Activated T-helper 1 cell treated with anti-CD3 and anti-CD28 coated beads, Interleukin-12 subunit alpha, Interleukin-12 subunit beta, Interleukin-2, Interleukin-4 antibody, amounts not matched to agents 30 ng/mL and 10 ng/mL and 1 ng/mL, durations not matched to agents 14 hours and 24 hours and 36 hours (primary cell): Measurements from ENCODE around the gene CABLES1. TPM values are rescaled to one million over a fixed set of nuclear protein-coding genes. Genes with fewer than 3 reads are reported as not detected.
"Not testable (repeated sequence)": the region's sequence is repeated elsewhere in the genome, so short reads cannot be mapped to it uniquely, and the experiment has no call there.

Source experiments
- DNase-seq: peaks from one replicate; pipeline ENCODE4 v3.0.0; 2021; ENCODE audit warnings: low spot score
- H3K27ac Mint-ChIP-seq: one replicate; pipeline ENCODE4 v1.8.0; 2021; ENCODE audit warnings: mild to moderate bottlenecking, mixed read lengths
- H3K27me3 Mint-ChIP-seq: one replicate; pipeline ENCODE4 v1.8.0; 2022; ENCODE audit warnings: mild to moderate bottlenecking, moderate library complexity, mixed read lengths; ENCODE audit not compliant: insufficient read depth
- H3K36me3 Mint-ChIP-seq: one replicate; pipeline ENCODE4 v1.8.0; 2021; ENCODE audit warnings: low read depth, mixed read lengths
- H3K4me1 Mint-ChIP-seq: one replicate; pipeline ENCODE4 v1.8.0; 2021; ENCODE audit warnings: low read depth, mixed read lengths
- H3K4me3 Mint-ChIP-seq: one replicate; pipeline ENCODE4 v1.8.0; 2021; ENCODE audit warnings: mild to moderate bottlenecking, moderate library complexity, mixed read lengths
- H3K9me3 Mint-ChIP-seq: one replicate; pipeline ENCODE4 v1.8.0; 2021; ENCODE audit warnings: mixed read lengths
- intact Hi-C: fragments of 100-400 bp; cut with micrococcal nuclease; formaldehyde crosslinking; loops from one replicate; pipeline ENCODE4 v1.15.1; 2024
- total RNA-seq: library from RNA; stranded (reverse); gene quantifications from 2 replicates; pipeline ENCODE4 v1.2.3, GENCODE V29; 2022

The CABLES1 gene
- total RNA-seq, 1 donor from 2014 or later: 3.2 TPM

- no peaks in the 10 kb centered on the region for H3K4me1 Mint-ChIP-seq
- H3K9me3 Mint-ChIP-seq: no peaks in the 10 kb centered on the region
- H3K27me3 Mint-ChIP-seq: no peaks in the 10 kb centered on the region
- H3K36me3 Mint-ChIP-seq: no peaks in the 10 kb centered on the region
- intact Hi-C loops: no loop called here
- H3K27ac Mint-ChIP-seq: no peak overlapping the region
- DNase-seq: no peak
- H3K4me3 Mint-ChIP-seq: no peak overlapping the region
Observed at GRCh38 chr18:23154030-23154429, 18.7 kb downstream of the CABLES1 start.

- no peak for DNase-seq
- H3K36me3 Mint-ChIP-seq: no peaks in the 10 kb centered on the region
- H3K27ac Mint-ChIP-seq: no peak overlapping the region
- H3K27me3 Mint-ChIP-seq: no peaks in the 10 kb centered on the region
- no peaks in the 10 kb centered on the region for H3K4me1 Mint-ChIP-seq
- H3K4me3 Mint-ChIP-seq: no peak overlapping the region
- intact Hi-C loops: no loop called here
- H3K9me3 Mint-ChIP-seq: no peaks in the 10 kb centered on the region
Observed at GRCh38 chr18:23154823-23155500, 19.7 kb downstream of the CABLES1 start.

DNA sequence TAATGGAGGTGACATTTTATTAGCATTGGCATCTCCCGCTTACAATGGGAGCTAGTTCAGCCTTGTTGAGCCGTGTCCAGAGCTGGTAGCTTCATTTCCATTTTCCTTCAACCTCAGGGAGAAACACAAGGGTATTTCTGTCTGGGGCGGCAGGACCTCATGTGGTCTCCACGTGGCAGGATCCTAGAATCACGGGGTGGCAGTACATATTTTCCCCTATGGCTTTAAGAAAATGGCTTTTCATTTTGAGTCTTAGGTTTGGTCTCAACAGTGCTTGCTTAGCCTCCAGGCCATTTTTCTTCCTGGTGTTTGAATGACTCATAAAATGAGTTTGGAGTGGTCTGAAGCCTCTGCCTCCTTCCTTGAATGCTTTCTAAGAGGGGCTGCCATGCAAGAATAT lies 20.3 kb downstream of the CABLES1 start:
- Mint-ChIP-seq H3K36me3 (no peaks in the 10 kb centered on the region), H3K27ac (no peak overlapping the region), H3K9me3 (no peaks in the 10 kb centered on the region), H3K27me3 (no peaks in the 10 kb centered on the region), H3K4me1 (no peaks in the 10 kb centered on the region), H3K4me3 (no peak overlapping the region)
- intact Hi-C loops: no loop called here
- no peak for DNase-seq

GRCh38 chr18:23156134-23156533 lies 20.8 kb downstream of the CABLES1 start:
- Mint-ChIP-seq H3K9me3 (no peaks in the 10 kb centered on the region), H3K36me3 (no peaks in the 10 kb centered on the region), H3K4me1 (no peaks in the 10 kb centered on the region), H3K27ac (no peak overlapping the region), H3K4me3 (no peak overlapping the region), H3K27me3 (peaks cover under 1% of the 10 kb centered on the region)
- no peak for DNase-seq
- intact Hi-C loops: no loop called here

- H3K4me1 Mint-ChIP-seq: no peaks in the 10 kb centered on the region
- no peak for DNase-seq
- intact Hi-C loops: no loop called here
- no peak overlapping the region for H3K27ac Mint-ChIP-seq
- H3K27me3 Mint-ChIP-seq: peaks cover 2% of the 10 kb centered on the region
- H3K9me3 Mint-ChIP-seq: no peaks in the 10 kb centered on the region
- H3K36me3 Mint-ChIP-seq: no peaks in the 10 kb centered on the region
- no peak overlapping the region for H3K4me3 Mint-ChIP-seq
Observed at GRCh38 chr18:23158058-23158457, 22.8 kb downstream of the CABLES1 start.

GRCh38 chr18:23158884-23159283 lies 23.6 kb downstream of the CABLES1 start:
- H3K9me3 Mint-ChIP-seq, H3K4me3 Mint-ChIP-seq, H3K27me3 Mint-ChIP-seq, H3K27ac Mint-ChIP-seq, DNase-seq, intact Hi-C loops, H3K36me3 Mint-ChIP-seq, H3K4me1 Mint-ChIP-seq: not testable (repeated sequence)

DNA sequence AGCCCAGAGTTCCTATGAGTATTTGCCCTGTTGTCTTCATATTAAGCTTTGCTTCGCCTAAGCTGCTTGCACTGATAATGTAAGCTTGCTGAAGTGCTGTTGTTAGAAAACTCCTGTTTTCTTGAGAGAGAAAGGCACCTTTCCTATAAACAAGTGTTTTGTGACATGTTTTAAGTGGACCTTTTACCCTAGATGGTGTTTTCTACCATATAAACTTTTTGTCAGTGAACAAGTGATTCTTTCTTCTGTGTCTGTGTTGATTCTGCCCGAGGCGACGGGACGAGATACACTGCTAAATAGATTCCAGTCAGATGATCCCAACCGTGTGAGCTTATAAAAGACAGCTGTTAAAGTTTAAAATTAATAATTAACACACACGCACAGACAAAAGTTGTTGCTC lies 24.1 kb downstream of the CABLES1 start:
- Mint-ChIP-seq H3K36me3 (no peaks in the 10 kb centered on the region), H3K27ac (no peak overlapping the region), H3K4me1 (no peaks in the 10 kb centered on the region), H3K27me3 (peaks cover 2% of the 10 kb centered on the region), H3K4me3 (no peak overlapping the region), H3K9me3 (no peaks in the 10 kb centered on the region)
- DNase-seq: no peak
- intact Hi-C loops: no loop called here

DNA sequence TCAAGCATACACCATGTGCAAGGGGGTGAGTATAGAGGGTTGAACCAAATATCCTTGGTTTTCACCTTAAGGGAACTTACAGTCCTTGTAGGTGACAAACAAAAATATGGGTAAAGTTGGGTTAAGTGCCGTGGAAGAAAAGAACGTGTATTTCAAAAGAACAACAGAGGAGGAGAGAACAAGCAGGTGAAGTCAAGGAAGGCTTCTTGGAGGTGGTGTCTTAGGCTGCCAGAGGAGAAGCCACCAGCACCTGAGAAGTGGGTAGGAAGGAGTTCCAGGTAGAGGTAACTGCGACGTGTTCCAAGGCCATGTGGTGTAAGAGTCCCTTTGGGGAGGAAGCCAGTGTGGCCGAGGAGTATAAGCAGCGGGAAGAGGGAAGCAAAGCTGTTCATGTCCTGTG lies 27.2 kb downstream of the CABLES1 start:
- Mint-ChIP-seq H3K4me1 (no peaks in the 10 kb centered on the region), H3K27me3 (peaks cover 2% of the 10 kb centered on the region), H3K27ac (no peak overlapping the region), H3K9me3 (no peaks in the 10 kb centered on the region), H3K4me3 (no peak overlapping the region), H3K36me3 (no peaks in the 10 kb centered on the region)
- intact Hi-C loops: no loop called here
- no peak for DNase-seq

DNA sequence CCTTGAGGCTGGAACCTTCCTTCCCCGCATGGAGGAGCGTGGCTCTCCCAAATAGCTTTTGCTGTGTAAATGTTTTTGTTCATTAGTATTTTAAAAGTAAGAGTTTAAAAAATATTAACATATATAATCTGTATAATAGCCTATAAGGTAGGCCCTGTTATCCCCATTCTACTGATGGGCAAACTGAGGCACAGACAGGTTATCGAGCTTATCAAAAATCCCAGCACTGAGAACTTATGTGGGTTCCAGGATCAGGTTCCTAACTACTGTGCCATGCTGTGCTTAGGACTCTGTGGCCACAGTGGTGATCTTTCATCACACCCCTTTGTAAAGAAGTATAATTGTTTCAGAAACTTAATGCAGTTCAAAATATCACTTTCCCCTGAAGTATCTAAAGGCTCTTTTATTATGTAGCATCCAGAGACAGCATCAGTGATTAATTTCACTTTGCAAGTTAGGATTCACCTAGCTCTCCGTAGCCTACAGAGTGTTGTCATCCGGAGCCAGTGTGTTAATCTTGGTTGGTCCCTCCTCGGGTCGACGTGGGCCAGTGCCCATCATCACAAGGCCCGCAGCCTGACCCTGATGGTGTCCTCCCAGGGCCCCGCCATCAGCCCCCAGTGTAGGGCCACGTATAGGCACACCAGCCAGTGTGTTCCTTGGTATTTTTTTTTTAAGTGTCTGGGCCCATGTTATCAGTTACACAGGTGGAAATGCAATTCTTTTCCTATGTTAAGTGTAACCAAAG lies 28.7 kb downstream of the CABLES1 start:
- no peak for DNase-seq
- H3K36me3 Mint-ChIP-seq: no peaks in the 10 kb centered on the region
- H3K9me3 Mint-ChIP-seq: no peaks in the 10 kb centered on the region
- peaks cover 6% of the 10 kb centered on the region for H3K27me3 Mint-ChIP-seq
- no peak overlapping the region for H3K4me3 Mint-ChIP-seq
- no peak overlapping the region for H3K27ac Mint-ChIP-seq
- intact Hi-C loops: no loop called here
- no peaks in the 10 kb centered on the region for H3K4me1 Mint-ChIP-seq

DNA sequence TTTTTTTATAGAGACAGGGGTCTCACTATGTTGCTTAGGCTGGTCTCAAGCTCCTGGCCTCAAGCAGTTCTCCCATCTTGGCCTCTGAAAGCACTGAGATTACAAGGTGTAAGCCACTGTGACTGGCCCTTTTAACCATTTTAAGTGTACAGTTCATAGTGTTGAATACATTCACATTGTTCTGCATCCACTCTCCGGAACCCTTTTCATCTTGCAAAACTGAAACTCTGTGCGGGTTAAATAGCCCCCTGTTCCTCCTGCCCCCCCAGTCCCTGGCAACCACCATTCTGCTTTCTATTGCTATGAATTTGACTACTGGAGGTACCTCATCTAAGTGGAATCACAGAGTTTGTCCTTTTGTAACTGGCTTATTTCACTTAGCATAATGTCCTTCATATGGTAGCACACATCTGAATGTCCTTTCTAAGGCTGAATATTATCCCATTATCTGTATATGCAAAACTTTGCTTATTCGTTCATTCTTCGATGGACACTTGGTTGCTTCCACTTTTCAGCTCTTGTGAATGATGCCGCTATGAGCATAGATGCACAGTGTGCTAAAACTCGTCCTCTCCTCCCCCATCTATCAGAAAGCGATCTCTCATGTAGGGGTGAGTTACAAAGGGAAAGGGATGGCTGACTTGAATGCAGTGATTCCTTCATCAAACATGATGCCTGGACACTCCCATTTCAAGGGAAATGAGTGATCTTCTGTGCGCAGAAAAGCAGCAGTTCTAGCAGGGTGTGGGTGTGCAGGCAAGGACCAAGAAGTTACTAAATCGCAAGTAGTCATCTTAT lies 30.2 kb downstream of the CABLES1 start:
- Mint-ChIP-seq H3K27ac (no peak overlapping the region), H3K4me1 (no peaks in the 10 kb centered on the region), H3K27me3 (peaks cover 7% of the 10 kb centered on the region), H3K36me3 (no peaks in the 10 kb centered on the region), H3K9me3 (no peaks in the 10 kb centered on the region), H3K4me3 (no peak overlapping the region)
- no peak for DNase-seq
- intact Hi-C loops: no loop called here

DNA sequence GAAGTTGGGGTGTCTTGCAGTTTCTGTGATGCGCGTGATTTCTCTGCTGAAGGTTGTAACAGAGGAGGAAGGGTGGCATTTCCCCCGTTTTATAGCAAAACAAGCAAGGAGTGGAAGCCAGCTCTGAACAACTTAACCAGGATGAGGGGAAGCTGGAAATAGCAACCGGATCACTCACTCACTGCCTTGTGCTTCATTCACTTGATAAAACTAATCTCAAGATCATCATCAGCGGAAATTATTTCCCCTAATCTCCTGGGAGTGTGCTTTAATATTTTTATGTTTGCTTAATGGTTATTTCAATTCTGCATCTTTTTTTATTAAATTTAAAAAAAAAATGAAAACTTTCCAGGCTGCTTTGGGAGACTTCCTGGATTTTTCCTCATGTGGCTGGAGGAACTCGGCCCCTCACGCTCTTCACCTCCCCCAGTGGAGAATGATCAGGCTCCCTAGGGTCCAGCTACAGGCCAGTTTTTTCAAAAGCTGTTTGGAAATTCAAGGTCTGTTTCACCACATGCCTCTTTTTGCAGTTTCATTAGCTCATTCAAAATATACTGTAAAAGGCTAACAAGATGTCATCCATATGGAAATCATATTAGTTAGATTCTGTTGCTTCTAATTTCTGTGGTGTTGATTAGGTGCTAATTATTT lies 31.7 kb downstream of the CABLES1 start:
- no peak for DNase-seq
- no peak overlapping the region for H3K4me3 Mint-ChIP-seq
- H3K27me3 Mint-ChIP-seq: peaks cover 5% of the 10 kb centered on the region
- no peak overlapping the region for H3K27ac Mint-ChIP-seq
- H3K9me3 Mint-ChIP-seq: no peaks in the 10 kb centered on the region
- H3K36me3 Mint-ChIP-seq: no peaks in the 10 kb centered on the region
- intact Hi-C loops: no loop called here
- no peaks in the 10 kb centered on the region for H3K4me1 Mint-ChIP-seq

DNA sequence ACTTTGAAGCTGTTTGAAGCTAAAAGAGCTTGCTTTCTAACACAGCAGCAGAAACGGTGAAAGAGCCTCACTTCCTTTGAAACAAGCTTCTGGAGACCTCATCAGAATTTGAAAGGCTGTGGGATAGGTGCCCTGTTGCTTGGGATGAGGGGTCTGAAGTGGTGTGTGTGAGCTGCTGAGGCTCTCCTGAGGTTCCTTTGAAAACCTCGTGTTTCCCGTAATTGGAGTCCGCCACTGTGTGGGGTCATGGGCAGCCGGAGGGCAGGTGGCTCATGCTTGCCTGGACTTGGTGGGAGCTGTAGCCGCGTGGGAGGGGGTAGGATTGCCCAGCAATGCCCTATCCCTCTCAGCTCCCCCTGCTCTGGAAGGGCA lies 34.4 kb downstream of the CABLES1 start:
- Mint-ChIP-seq H3K9me3 (no peaks in the 10 kb centered on the region), H3K27ac (no peak overlapping the region), H3K4me1 (no peaks in the 10 kb centered on the region), H3K4me3 (no peak overlapping the region), H3K36me3 (no peaks in the 10 kb centered on the region), H3K27me3 (peaks cover 10% of the 10 kb centered on the region)
- DNase-seq: no peak
- intact Hi-C loops: no loop called here

- Mint-ChIP-seq H3K27me3 (peaks cover 10% of the 10 kb centered on the region), H3K4me1 (no peaks in the 10 kb centered on the region), H3K27ac (no peak overlapping the region), H3K9me3 (no peaks in the 10 kb centered on the region), H3K36me3 (no peaks in the 10 kb centered on the region), H3K4me3 (no peak overlapping the region)
- no peak for DNase-seq
- intact Hi-C loops: no loop called here
Observed at GRCh38 chr18:23170137-23170536, 34.9 kb downstream of the CABLES1 start.
